ENCODE results near the gene ZNF423. TPM values are rescaled to one million over a fixed set of nuclear protein-coding genes. Genes with fewer than 3 reads are reported as not detected.

The ZNF423 gene
- total RNA-seq, 1 donor from 2014 or later, result 0.72 TPM

DNA sequence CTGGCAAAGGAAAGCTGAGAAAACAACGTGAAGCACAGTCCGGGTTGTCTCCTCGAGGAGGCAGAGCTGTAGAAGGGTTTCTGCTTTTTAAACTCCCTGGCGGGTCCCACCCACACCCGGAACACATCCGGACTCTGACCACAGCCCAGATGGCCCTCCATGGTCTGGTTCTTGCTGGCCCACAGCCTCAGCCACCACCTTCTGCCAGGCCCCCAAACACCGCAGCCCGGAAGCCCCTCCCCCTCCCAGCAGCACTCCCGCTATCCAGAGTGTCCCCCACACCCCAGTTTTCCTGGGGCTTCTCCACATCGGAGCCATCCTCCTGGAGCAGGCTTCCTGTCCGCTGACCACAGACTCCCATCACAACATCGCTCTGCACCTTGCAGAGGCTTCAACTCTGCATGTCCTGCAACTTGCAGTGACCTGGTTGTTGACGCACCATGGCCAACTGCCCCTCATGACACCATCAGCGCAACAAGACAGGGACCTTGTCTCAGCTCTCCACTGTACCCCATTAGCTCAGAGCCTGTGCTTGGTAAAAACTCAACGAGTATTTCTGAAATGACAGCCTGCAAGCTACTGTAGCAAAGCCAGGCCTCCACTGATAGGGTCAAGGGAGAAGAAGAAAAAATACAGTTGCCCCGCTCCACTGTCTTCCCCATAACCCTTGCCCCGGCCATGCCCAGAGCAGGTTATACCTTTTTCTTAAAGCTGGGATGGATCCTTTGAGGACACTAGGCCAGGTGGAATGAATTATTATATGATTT lies 352.5 kb downstream of the ZNF423 start:
- ATAC-seq, result no peak

DNA sequence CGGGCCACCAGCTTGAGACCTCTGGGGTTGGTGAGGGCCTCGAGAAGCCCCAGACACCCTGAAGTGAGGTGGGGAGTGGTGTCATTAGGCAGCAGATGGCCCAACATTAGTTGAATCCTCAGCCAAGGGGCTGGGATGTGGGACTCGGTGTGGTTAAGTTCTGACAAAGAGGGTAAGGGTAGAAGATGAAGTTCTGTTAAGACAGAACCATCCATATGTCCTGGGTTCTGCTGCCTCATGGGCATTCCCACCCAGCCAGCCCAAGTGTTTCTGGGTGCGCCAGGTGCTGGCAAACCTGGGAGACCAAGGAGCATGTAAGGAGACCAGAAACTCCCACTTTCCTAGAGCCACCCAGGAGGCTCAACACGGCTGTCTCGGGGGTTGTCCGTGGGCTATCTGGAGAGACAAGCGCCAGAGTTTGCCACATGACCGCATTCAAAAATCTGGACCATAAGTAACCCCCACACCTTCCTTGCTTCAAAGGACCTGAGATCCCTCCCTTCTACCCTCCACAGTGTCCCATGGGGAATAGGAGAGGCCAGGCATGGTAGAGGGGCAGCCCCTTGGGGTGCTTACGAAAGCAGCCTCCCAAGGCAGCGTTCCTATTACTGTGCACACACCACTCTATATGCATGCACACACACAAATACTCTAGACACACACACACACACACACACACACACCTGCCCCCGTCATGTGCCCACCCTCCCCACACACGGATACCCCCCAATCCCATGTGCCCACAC lies 353.6 kb downstream of the ZNF423 start:
- no peak for ATAC-seq

DNA sequence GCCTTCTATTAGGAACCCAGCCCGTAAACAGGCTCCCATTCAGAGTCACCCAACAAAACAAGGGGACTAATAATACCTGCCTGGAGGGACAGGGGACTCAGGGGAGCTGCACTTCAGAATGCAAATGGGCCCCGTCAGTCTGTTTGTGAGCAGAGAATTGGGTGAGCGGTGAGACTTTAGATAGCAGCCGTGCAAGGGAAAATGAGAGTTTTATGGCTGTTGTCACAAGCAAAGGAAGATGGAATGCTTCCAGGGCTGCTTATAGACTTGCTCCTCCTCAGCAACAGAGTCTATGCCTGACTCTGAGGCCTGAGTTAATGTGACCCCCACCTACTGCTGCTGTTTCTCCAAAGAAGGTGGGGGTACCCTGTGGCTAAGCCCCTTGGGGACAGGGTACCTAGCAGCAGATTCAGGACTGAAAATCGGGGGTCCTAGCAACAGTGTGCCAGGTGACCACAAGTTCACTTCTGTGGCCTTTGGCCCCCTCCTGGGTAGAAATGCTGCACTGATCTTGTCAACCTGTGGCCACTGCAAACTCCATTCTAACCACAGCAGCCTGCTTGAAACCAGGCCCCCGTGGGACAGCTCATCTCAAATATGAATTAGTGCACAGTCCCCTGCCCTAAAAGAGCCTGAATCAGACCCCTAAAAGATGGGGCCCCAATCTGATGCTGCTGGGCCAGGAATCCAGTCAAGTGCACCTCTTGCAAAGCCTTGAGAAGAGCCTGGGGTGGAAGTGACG lies 355.9 kb downstream of the ZNF423 start:
- ATAC-seq, result no peak

DNA sequence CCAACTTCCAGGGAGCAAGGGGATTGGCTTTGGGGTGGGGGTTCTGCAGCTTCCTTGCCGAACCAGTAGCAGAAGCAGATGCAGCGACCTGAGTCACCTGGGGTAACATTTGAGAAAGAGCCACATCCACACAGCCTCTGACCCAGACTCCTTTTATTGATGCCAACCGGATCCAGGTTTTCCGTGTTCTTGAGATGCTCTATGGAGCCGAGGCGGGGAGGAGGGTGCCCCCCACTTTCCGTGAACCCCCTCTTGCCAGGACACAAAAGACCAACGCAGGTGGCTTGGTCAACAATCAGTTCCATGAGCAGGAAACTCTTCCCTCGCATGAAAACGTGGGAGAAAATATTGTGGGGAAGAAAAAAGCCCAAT lies 356.5 kb downstream of the ZNF423 start:
- ATAC-seq, result no peak

DNA sequence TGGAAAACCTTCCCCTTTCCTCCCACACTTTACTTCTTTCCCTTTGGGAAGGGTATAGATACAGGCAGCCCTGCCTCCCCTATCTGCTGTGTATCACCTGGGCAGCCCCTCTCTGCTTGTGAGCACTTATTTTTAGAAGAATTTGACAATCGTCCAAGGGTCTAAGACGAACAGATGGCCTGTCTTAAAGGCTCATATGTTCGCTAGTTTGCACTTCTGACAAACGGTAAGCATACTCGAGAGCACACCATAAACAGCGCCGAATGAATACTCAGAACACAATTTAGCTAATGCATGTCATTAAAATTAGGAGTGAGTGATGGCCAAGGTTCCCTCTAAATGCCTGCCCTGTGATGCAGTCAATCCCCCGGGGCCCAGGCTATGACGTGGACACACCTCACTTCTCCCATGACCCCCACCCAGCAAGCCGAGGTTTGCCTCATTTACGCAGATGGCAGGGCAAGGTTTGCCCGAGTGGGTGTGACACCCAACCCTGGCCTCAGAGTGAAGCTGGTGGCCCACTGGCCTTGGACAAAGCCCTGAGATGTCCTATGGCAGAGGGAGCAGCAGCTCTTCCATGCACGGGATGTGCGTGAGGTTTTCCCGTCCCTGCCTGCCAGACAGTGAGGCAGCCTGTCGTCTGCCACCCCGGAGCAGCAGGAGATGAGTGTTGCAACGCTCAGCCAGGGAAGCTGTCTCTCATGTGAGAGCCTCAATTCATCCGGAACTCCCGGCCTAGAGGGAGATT lies 357.1 kb downstream of the ZNF423 start:
- no peak for ATAC-seq

DNA sequence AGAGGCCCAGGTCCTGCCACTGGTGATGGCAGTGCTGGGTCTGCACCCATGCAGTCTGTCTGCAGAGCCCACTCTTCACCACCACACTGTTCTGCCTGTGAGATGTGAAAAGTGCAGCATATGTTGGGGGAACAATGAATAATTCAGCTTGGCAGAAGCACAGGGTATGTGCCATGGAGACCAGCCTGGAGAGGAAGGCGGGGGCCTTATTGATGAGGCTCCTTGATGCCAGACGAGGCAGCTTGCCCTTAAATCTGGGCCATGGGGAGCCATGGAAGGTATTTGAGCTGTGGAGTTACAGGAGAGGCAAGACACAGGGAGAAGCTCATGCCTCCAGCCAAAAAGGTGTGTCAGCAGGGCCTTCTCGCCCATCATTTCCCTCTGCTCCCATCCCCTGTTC lies 357.6 kb downstream of the ZNF423 start:
- ATAC-seq, result no peak

DNA sequence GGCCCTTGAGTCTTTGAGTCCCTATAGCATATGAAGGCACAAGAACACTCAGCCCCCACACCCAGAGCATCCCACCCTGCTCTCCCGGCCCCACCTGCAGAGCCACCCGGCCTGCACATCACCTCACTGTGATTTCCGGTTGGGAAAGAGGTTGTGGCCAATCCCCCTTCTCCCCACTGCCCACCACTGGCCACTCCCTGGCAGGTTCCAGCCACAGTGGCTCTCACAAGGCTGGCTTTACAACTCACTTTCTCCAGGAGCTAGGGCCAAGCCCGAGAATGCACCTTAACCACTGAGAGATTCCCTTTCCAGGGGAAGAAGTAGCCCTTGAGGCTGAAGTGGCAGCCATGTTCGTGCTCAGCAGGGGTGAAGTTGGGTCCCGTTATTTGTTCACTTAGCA lies 358.4 kb downstream of the ZNF423 start:
- no peak for ATAC-seq

DNA sequence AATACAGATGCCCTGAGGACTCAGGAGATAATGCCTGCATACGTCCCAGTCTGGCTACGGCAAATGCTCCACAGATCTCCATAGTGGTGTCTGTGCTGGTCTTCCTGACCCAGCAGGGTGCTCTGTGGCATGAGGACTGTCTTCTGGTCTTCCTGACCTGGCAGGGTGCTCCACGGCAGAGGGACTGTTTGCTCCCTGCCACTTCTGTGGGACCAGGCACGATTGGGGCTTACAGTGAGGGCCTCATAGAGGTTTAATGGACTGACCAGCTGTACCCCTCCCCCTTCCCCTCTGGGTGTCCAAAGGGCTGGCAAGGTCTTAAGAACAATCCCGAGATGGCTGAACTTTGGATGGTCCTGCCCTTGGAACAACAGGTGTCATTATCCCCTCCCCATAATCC lies 359.3 kb downstream of the ZNF423 start:
- ATAC-seq, result no peak

DNA sequence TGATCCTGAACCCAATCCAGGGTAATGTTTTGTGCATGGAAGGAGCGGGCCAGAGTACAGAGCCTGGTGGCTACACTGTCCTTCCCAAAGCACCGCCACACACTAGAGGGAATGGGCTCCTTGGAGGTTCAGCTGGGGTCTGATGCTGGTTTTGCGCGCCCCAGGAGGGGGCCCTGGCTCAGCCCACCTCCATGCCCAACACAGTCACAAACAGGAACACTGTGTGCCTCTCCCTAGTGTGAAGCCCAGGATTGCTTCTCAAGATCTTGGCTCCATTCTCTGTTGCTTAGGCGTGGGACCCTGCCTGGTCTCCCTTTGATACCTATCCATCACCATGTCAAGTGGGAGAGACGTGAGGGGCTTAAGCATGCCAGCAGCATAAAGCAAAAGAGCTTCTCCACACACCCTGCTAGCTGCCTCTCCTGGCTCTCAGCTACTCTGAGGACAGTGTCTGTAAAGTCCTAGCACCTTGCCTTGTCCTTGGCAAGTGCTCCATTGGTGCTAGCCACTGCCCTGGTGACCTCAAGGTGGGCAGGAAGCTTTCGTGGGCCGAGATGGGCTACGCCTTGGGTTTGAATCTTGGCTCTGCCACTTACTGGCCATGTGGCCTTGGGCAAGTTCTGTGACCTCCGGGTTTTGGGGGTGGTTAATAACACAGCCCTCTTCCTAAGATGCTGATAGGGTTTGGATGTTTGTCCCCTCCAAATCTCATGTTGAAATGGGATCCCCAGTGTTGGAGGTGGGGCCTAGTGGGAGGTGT lies 360.1 kb downstream of the ZNF423 start:
- ATAC-seq, result no peak

DNA sequence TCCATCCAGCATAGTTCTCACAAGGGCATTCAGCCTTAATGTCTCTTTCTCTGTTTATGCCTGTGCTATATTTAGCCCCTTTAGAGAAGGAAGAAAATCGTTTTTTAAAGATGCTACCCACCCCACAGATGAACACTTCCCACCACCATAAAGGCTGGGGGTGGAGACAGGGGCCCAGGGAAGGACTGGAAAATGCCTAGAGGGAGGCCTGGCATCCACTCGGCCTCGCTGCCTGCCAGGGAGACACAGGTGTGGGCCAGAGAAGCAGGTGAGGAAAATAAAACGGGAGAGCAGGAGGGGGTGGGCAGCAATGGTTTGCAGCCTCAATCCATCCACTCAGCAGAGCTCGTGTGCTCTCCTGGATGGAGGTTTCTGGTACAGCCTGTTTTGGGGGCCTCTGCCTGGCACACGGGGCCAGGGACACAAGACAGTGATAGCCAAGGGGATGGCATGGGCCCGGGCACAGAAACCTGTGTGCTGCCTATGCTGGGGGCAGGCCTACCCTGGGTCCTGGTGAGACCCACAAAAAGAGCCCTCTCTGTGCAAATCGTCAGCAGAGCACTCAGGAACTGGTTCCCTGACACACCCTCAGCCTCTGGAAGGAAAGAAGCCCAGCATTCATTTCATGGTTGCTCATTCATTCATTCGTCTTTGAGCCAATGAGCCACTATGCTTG lies 360.9 kb downstream of the ZNF423 start:
- ATAC-seq, result no peak

DNA sequence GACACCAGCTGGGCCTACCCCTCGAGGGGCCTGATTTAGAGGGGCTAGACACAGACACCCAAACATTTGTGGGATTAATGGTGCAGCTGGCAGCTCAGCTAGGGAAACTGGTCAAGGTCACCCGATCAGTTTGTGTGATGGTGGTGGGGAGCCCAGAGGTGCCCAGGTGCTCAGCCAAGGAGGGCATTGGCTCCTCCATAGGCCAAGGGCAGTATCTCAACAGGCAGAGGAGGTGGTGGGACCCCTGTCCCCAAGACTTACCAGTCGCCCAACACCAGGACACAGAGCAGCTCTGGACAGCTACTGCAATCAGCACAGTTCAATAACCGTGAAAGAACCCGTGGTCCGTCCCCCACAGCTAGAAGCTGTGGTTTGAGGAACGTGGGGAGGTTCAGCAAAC lies 361.4 kb downstream of the ZNF423 start:
- ATAC-seq, result no peak

DNA sequence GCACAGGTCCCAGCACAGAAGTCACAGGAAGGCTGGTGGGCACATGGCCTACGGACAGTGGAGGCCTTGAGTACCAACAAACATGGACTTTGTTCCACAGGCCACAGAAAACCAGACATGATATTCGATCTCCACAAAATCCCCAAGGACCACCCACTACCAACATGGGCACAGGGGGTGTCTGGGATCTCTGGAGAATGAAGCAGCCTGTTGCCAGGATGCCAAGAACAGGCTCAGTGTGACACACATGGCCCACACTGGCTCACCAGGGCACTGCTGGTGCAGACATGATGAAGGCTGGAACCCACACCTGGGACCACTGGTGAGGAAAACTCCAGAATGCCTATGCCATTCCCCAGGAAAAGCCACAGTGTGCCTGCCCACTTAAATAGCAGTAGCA lies 362.1 kb downstream of the ZNF423 start:
- ATAC-seq, result no peak

DNA sequence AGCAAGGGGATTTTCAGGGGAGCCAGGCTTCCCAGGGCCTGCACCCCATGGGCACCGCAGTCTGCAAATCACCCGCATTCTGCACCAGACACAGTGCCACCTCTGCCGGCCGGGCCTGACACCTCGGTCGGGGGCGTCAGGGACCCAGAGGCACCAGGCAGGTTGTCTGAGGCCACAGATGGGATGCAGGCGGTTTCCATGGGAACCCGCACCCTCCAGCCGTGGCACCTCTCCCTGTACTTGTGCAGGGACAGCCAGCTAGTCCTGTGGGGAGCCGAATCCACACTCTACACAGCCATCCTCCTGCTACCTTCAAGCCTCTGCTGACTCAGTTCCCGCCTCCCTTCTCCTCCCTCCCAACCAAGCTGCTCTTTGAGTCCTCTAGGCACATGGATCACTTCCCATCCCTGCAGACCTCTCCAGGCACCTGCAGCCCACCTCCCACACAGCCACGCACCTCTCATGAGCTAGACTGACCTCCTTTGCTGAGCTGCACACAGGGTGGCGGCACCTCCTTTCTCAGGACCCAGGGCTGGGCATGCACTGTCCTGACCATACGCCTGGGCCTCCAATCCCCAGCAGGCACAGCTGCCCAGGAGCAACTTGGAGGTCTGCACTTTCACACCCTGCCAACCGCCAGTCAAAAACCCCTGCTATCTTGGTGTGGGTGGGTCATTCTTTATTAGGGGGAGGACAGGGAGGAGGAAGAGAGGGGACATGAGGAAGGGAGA lies 362.9 kb downstream of the ZNF423 start:
- no peak for ATAC-seq

DNA sequence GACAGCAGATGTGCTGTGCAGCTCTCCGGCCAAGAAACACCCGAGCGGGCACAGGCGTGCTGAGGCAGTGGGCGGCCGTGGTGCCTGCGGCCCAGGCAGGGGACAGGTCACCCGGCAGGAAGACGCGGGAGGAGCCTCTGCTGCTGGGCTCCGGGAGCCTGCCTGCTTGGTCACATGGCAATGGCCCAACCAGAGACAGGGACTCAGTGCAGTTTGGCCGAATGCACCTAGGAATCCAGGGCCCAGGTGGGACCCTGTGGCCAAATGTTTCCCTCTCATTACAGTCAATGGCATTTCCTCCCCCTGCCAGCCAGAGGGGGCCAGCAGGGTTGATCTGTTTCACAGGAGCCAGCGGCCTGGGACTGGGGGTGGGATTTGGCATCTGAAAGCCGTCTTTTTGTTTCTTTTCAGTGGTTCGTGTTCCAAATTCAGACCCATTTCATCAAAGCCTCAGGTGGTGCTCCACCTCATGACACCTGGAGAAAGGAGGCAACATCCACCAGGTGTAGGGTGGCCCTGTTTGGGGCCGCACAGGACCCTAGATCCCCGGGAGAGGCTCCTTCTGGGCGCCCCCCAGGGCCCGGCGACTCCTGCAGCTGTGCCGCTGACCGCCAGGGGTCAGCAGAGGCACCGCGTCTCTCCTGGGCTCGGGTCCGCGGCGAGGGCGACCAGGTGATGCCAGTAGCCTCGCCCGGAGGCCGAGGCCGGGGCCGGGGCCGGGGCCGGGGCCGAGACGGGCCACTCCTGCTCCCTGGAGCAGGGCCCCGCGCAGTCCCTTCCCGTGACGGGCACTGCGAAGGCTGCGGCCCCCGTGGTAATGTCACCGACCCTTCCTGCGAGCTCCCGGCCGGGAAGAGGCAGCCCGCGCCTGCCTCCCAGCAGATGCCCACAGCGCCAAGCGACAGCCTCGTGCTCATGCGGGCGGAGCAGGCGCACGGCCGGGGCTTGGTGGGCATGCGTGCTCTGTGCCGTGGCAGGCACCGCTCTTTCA lies 363.8 kb downstream of the ZNF423 start:
- peak; percentile 62 for ATAC-seq

DNA sequence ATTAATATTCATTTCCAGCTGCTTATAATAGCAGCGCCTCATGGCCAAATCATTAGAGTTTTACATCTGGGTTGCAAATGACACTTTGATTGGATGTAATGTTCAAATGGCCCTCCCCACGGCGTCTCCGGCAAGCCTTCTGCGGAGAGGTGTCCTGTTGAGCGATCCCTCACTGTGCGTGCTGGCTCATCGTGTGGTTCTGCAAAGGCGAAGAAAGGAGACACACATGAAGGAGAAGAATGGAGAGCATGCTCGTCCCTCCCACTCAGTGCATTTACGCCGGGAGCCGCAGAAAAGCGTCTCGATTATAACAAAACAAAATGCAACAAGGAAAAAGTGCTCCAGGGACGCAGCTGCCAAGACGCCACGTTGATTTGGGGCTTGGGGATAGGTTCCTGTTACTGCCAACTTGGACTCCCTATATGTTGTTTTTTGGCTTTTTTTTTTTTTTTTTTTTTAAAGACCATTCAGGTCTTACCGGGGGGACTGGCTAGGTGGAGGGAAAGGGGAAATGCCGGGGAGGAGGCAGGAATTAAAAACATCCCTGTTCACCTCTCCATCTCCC lies 364.7 kb downstream of the ZNF423 start:
- ATAC-seq, result no peak

DNA sequence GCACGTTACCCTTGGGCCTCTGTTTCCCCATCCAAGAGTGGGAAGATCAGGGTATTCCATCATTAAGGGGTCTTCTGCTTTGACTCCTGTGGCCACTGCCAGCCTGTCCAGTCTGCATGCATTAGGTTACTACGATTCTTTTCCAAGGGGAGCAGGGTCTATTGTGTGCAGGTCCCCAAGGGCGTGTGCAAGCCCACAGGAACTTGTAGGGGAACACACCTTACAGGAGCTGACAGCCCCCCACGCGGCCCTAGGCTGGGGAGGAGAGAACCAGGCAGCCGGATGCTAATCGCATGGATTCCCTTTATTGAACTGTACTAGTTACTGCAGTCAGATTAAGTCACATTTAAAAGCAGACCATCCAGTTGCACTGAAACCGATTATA lies 365.6 kb downstream of the ZNF423 start:
- no peak for ATAC-seq

DNA sequence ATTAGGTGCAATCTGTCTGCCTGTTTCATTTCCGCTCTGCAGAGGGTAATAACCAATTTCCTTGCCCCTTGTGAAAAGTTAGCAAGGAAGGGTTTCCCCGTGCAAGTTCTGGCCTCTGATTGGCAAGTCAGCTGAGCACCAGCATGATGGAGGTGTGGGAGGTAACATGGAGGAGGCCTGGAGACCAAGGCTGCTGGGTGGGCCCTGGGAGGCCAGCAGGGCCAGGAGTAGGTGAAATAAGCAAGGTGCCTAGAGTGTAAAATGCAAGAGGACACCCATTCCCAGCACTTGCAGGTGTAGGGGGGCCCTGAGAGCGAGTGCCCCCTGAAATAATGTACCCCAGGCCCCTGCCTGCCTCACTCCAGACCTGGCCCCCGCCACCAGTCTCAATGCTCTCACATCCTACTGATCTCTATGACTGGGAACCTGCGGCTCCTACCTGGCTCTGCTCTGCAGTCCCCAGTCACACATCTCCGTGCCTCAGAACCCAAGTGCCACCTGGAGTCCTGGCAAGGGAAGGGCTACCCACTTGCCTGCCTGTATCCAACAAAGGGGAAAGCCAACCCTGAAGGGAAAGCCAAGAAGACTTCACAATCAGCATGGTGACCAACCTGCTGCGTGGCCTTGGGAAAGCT lies 366.1 kb downstream of the ZNF423 start:
- no peak for ATAC-seq

DNA sequence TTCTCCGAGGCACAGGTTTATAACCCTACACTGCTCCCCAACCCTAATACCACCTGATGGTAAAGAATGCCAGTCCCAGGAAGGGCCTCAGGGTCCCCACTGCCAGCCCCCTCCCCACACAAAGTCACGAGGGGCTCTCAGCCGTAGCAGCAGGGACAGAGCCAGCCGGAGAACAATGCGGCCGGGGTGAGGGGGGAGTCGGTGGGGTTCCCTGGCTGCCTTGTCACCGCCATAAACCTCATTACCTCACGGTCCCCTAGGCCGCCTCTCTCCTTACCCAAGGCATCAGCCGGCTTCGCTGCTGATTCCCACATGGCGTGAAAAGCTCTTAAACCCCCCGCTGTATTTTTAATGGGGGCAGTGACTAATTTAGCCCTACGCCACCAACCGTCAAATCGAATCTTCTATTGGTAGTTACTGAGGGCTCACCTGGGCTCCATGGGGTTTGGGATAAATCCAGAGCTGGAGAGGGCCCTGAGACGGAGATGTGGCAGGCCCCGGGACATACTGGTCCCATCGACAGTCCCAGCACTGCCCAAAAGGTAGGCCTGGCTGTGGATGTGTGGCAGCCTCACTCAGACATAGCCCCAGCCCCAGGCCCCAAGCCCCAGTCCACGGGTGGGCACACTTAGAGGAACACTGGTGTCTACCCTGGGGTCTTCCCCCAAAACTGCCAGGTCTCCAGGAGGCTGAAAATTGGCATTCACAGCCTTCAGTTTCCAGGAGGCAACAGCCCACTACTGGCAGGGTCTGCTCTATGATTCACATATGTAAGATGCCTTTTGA lies 367.0 kb downstream of the ZNF423 start:
- no peak for ATAC-seq
